ENCODE data around the gene SHLD1.

SHLD1 gene

GRCh38 chr20:5842465-5842864, 92.3 kb downstream of the SHLD1 start:
- H3K27ac ChIP-seq, result no peak overlapping the region
- H3K36me3 ChIP-seq, result no peaks in the 10 kb centered on the region
- TF ChIP-seq, protein P1, sequence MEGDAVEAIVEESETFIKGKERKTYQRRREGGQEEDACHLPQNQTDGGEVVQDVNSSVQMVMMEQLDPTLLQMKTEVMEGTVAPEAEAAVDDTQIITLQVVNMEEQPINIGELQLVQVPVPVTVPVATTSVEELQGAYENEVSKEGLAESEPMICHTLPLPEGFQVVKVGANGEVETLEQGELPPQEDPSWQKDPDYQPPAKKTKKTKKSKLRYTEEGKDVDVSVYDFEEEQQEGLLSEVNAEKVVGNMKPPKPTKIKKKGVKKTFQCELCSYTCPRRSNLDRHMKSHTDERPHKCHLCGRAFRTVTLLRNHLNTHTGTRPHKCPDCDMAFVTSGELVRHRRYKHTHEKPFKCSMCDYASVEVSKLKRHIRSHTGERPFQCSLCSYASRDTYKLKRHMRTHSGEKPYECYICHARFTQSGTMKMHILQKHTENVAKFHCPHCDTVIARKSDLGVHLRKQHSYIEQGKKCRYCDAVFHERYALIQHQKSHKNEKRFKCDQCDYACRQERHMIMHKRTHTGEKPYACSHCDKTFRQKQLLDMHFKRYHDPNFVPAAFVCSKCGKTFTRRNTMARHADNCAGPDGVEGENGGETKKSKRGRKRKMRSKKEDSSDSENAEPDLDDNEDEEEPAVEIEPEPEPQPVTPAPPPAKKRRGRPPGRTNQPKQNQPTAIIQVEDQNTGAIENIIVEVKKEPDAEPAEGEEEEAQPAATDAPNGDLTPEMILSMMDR (IDR thresholded peaks at IDR 0.05), result no peak
- no peaks in the 10 kb centered on the region for H3K4me1 ChIP-seq
- no peak overlapping the region for H3K4me3 ChIP-seq
- intact Hi-C loops (cut with DNase I; ENCODE audit: low total_unique reads), result no loop called here
- H3K9me3 ChIP-seq, result no peaks in the 10 kb centered on the region
- H3K27me3 ChIP-seq, result no peaks in the 10 kb centered on the region
- no peak for DNase-seq

- H3K4me3 ChIP-seq, result no peak overlapping the region
- no peaks in the 10 kb centered on the region for H3K36me3 ChIP-seq
- no peaks in the 10 kb centered on the region for H3K9me3 ChIP-seq
- intact Hi-C loops (cut with DNase I; ENCODE audit: low total_unique reads), result no loop called here
- H3K27me3 ChIP-seq, result no peaks in the 10 kb centered on the region
- no peak for DNase-seq
- no peaks in the 10 kb centered on the region for H3K4me1 ChIP-seq
- no peak overlapping the region for H3K27ac ChIP-seq
- TF ChIP-seq, protein P1 (IDR thresholded peaks at IDR 0.05), result no peak
Observed at GRCh38 chr20:5843054-5843592, 92.9 kb downstream of the SHLD1 start.

DNA sequence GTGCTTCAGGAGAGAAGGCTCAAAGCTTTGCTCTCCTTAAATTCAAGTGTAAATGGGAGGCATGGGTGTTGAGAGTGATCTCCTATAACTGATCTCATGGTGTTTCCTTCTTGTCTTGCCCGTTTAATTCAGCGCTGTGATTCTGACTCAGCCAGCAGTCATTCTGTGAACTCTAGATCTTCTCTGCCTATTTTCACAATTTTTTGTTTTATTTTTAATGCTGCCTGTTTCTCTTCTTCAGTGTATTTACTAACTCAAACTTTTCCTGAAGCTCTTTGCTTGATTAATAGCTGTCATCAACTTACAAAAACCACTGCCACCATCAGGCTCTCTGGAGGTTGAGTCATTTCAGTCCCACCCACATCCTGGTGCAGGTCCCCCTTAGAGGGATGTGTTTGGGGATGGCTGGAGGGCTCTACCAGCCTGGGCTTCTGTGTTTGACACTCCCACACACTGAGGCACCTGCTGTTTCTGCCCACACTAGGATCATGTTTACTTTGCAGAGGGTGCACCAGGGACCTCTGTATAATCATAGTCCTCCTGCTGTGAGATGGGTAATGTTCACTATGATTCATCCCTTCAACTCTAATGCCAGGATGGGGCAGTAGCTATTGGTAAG, 94.0 kb downstream of the SHLD1 start:
- TF ChIP-seq, protein P1 (IDR thresholded peaks at IDR 0.05), result no peak
- no peak for DNase-seq
- Histone ChIP-seq H3K36me3 (no peaks in the 10 kb centered on the region), H3K4me1 (no peaks in the 10 kb centered on the region), H3K27me3 (no peaks in the 10 kb centered on the region), H3K9me3 (no peaks in the 10 kb centered on the region), H3K4me3 (no peak overlapping the region), H3K27ac (no peak overlapping the region)
- intact Hi-C loops (cut with DNase I; ENCODE audit: low total_unique reads), result no loop called here

- H3K27me3 ChIP-seq, result no peaks in the 10 kb centered on the region
- intact Hi-C loops (cut with DNase I; ENCODE audit: low total_unique reads), result no loop called here
- TF ChIP-seq, protein P1 (IDR thresholded peaks at IDR 0.05), result no peak
- no peak for DNase-seq
- no peak overlapping the region for H3K27ac ChIP-seq
- H3K9me3 ChIP-seq, result no peaks in the 10 kb centered on the region
- H3K36me3 ChIP-seq, result no peaks in the 10 kb centered on the region
- no peaks in the 10 kb centered on the region for H3K4me1 ChIP-seq
- H3K4me3 ChIP-seq, result no peak overlapping the region
Observed at GRCh38 chr20:5845681-5846615, 95.7 kb downstream of the SHLD1 start.

DNA sequence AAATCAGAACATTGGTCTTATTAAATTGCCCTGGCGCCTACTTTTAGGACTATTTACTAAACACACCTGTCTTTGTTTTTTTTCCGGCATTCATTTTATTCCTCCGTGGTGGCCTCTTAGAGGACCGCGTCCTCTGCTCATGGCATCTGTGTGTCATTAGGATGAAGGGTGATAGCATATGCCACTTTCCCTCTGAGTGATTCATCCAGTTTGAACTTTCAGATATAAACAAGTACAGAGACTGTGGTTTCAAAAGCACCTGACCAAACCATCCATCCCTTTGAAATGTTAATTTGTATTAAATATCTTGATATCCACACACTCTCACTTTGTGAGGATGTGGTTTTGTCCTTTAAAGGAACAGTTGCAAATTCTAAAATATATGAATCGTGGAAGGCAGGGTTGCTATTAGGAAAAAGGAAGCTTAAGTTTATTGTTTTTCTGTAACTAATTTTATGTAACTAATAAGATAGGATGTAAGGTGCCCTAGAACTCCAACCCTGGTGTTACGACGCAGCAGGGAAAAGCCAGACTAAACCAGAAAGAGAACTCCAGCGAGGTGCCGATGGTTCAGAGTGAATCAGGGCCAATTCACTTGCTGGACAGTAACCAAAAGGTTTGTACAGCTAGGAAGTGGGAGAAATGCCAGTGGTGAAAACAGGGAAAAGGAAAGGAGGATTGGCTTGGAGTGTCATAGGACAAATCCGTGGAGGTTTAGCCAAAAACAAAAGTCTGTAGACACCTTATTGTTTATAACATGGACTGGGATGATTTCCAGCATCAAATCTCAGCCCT, 98.7 kb downstream of the SHLD1 start:
- peaks cover 0 to 4% (median 0%) of the 10 kb centered on the region in 3 donors for H3K36me3 ChIP-seq
- TF ChIP-seq, protein P1 (IDR thresholded peaks at IDR 0.05), result no peak
- no peak overlapping the region for H3K27ac ChIP-seq
- intact Hi-C loops (cut with DNase I; ENCODE audit: low total_unique reads), result no loop called here
- H3K27me3 ChIP-seq, result no peaks in the 10 kb centered on the region
- H3K4me3 ChIP-seq, result no peak overlapping the region
- H3K9me3 ChIP-seq, result no peaks in the 10 kb centered on the region
- DNase-seq, result no peak
- no peaks in the 10 kb centered on the region for H3K4me1 ChIP-seq
